GM13977 (cell line): ENCODE results near the gene PDIA4.
"Not testable (repeated sequence)": the region's sequence is repeated elsewhere in the genome, so short reads cannot be mapped to it uniquely, and the experiment has no call there.

Experiments
- DNase-seq: peaks from one replicate; pipeline ENCODE4 v3.0.0; 2012; ENCODE audit warnings: low spot score
- CTCF ChIP-seq: IDR thresholded peaks from 2 replicates; pipeline ENCODE4 v1.5.1; 2012; ENCODE audit warnings: mild to moderate bottlenecking, control low read depth; ENCODE audit not compliant: insufficient read depth; ENCODE audit errors: extremely low read depth, missing control alignments
- in situ Hi-C: fragments of 300-500 bp; cut with MboI; formaldehyde crosslinking; loops from one replicate; pipeline ENCODE4 v1.12.0; 2022; ENCODE audit warnings: low sequenced_read_pairs, low pct_unique_long_range_greater_than_20kb, mixed read lengths, inconsistent platforms; ENCODE audit not compliant: unreplicated experiment

The PDIA4 gene

GRCh38 chr7:148979827-148980226 is 48.5 kb downstream of the PDIA4 start:
- TF ChIP-seq CTCF: no peak
- no peak for DNase-seq
- in situ Hi-C loops: no loop called here

- in situ Hi-C loops, DNase-seq: not testable (repeated sequence)
Observed at GRCh38 chr7:148979072-148979471, 49.2 kb downstream of the PDIA4 start.

GRCh38 chr7:148978091-148978490 is 50.2 kb downstream of the PDIA4 start:
- in situ Hi-C loops: no loop called here
- no peak for DNase-seq
- TF ChIP-seq CTCF: no peak

- in situ Hi-C loops: no loop called here
- no peak for DNase-seq
- no peak for TF ChIP-seq CTCF
Observed at GRCh38 chr7:148975896-148976295, 52.4 kb downstream of the PDIA4 start.

- no peak for TF ChIP-seq CTCF
- no peak for DNase-seq
- in situ Hi-C loops: no loop called here
Observed at GRCh38 chr7:148973256-148973655, 55.0 kb downstream of the PDIA4 start.

GRCh38 chr7:148972375-148972774 is 55.9 kb downstream of the PDIA4 start:
- TF ChIP-seq CTCF: no peak
- in situ Hi-C loops: no loop called here
- DNase-seq: no peak

- no peak for DNase-seq
- in situ Hi-C loops: loop anchor here (10.0 kb wide), 2 partner anchors 463 to 703 kb away; no protein-coding TSS in a partner anchor
- TF ChIP-seq CTCF: no peak
Observed at GRCh38 chr7:148967602-148968001, 60.7 kb downstream of the PDIA4 start.
